Fibroblast of skin of right biceps (primary cell): Measurements from ENCODE around the gene NCKAP5.

Experiments used
- DNase-seq: peaks from one replicate; pipeline ENCODE4 v3.0.0-alpha.2; 2013

The NCKAP5 gene

GRCh38 chr2:132641819-132642218 lies 926.4 kb downstream of the NCKAP5 start:
- no peak for DNase-seq

GRCh38 chr2:132640116-132640515 lies 928.1 kb downstream of the NCKAP5 start:
- no peak for DNase-seq

GRCh38 chr2:132638313-132639040 lies 929.8 kb downstream of the NCKAP5 start:
- DNase-seq = no peak

GRCh38 chr2:132636346-132636745 lies 931.9 kb downstream of the NCKAP5 start:
- no peak for DNase-seq

- DNase-seq = no peak
Observed at GRCh38 chr2:132633635-132634034, 934.6 kb downstream of the NCKAP5 start.

- DNase-seq = peak; percentile 7
Observed at GRCh38 chr2:132632000-132632649, 936.1 kb downstream of the NCKAP5 start.

GRCh38 chr2:132627536-132627935 lies 940.7 kb downstream of the NCKAP5 start:
- peak; percentile 4 for DNase-seq

GRCh38 chr2:132623096-132623839 lies 945.0 kb downstream of the NCKAP5 start:
- peak; percentile 82 for DNase-seq
